Adipocyte (in vitro differentiated cells): ENCODE measurements around the gene KCNV2.

ENCODE experiments used
- DNase-seq: peaks from one replicate; pipeline ENCODE4 v3.0.0-alpha.2; 2015; ENCODE audit warnings: low read depth
- H3K27me3 ChIP-seq: replicated peaks from 2 replicates; pipeline ENCODE4 v1.7.0; 2013; ENCODE audit warnings: mild to moderate bottlenecking, low read length, moderate library complexity; ENCODE audit not compliant: control insufficient read depth, insufficient read depth
- H3K36me3 ChIP-seq: 2 replicates; pipeline ENCODE4 v1.7.0; 2013; ENCODE audit warnings: low read length, mild to moderate bottlenecking, moderate library complexity; ENCODE audit not compliant: control insufficient read depth, insufficient read depth, severe bottlenecking
- H3K4me1 ChIP-seq: 2 replicates; pipeline ENCODE4 v1.7.0; 2013; ENCODE audit warnings: mild to moderate bottlenecking, low read length, moderate library complexity; ENCODE audit not compliant: control insufficient read depth, insufficient read depth
- H3K4me3 ChIP-seq: 2 replicates; pipeline ENCODE4 v1.7.0; 2013; ENCODE audit warnings: mild to moderate bottlenecking, low read length, moderate library complexity
- H3K9ac ChIP-seq: 2 replicates; pipeline ENCODE4 v1.7.0; 2013; ENCODE audit warnings: mild to moderate bottlenecking, low read length, moderate library complexity
- H3K9me3 ChIP-seq: 2 replicates; pipeline ENCODE4 v1.7.0; 2013; ENCODE audit warnings: mild to moderate bottlenecking, low read length, moderate library complexity; ENCODE audit not compliant: control insufficient read depth

The KCNV2 gene

GRCh38 chr9:2717385-2717784, at the start of gene KCNV2:
KCNV2 (plus strand) TSS chr9:2717510; CDS start chr9:2717740, 230 bp downstream.
- Histone ChIP-seq H3K4me3 (no peak within 1 kb of the TSS), H3K4me1 (no peaks in the 10 kb centered on the region), H3K36me3 (no peaks in the 10 kb centered on the region), H3K9ac (no peak within 1 kb of the TSS), H3K27me3 (no peaks in the 10 kb centered on the region), H3K9me3 (peaks cover 5% of the 10 kb centered on the region)
- no peak for DNase-seq

GRCh38 chr9:2673161-2673560, 44.1 kb upstream of the KCNV2 start:
- no peak overlapping the region for H3K9ac ChIP-seq
- H3K27me3 ChIP-seq: no peaks in the 10 kb centered on the region
- H3K9me3 ChIP-seq: no peaks in the 10 kb centered on the region
- no peak overlapping the region for H3K4me3 ChIP-seq
- no peaks in the 10 kb centered on the region for H3K36me3 ChIP-seq
- H3K4me1 ChIP-seq: peaks cover 1% of the 10 kb centered on the region
- no peak for DNase-seq

GRCh38 chr9:2674141-2674824, 43.0 kb upstream of the KCNV2 start:
- no peaks in the 10 kb centered on the region for H3K9me3 ChIP-seq
- peaks cover 7% of the 10 kb centered on the region for H3K4me1 ChIP-seq
- no peak overlapping the region for H3K9ac ChIP-seq
- DNase-seq: peak; percentile 15
- H3K36me3 ChIP-seq: no peaks in the 10 kb centered on the region
- H3K27me3 ChIP-seq: no peaks in the 10 kb centered on the region
- no peak overlapping the region for H3K4me3 ChIP-seq

GRCh38 chr9:2675834-2676233, 41.5 kb upstream of the KCNV2 start:
- no peak for DNase-seq
- H3K9me3 ChIP-seq: no peaks in the 10 kb centered on the region
- H3K4me1 ChIP-seq: peaks cover 7% of the 10 kb centered on the region
- no peak overlapping the region for H3K9ac ChIP-seq
- H3K27me3 ChIP-seq: no peaks in the 10 kb centered on the region
- no peak overlapping the region for H3K4me3 ChIP-seq
- H3K36me3 ChIP-seq: no peaks in the 10 kb centered on the region

DNA sequence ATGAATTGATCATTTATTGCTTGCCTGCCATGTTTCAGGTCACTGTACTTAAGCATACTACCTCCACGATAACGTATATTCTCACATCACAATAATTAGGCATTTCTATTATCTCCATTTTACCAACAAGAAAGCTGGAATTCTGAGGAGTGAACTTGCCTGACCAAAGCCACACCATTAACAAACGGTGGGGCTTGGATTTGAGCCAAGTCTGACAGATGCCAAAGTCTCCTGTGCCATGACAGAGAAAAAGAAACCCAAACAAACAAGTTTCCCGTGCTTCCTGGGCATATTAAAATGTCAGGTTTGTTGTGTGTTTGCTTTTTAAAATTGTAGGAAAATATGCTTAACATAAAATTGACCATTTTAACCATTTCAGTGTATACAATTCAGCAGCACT, 40.8 kb upstream of the KCNV2 start:
- no peak for DNase-seq
- peaks cover 7% of the 10 kb centered on the region for H3K4me1 ChIP-seq
- no peak overlapping the region for H3K4me3 ChIP-seq
- H3K9ac ChIP-seq: no peak overlapping the region
- H3K36me3 ChIP-seq: no peaks in the 10 kb centered on the region
- no peaks in the 10 kb centered on the region for H3K27me3 ChIP-seq
- H3K9me3 ChIP-seq: no peaks in the 10 kb centered on the region

DNA sequence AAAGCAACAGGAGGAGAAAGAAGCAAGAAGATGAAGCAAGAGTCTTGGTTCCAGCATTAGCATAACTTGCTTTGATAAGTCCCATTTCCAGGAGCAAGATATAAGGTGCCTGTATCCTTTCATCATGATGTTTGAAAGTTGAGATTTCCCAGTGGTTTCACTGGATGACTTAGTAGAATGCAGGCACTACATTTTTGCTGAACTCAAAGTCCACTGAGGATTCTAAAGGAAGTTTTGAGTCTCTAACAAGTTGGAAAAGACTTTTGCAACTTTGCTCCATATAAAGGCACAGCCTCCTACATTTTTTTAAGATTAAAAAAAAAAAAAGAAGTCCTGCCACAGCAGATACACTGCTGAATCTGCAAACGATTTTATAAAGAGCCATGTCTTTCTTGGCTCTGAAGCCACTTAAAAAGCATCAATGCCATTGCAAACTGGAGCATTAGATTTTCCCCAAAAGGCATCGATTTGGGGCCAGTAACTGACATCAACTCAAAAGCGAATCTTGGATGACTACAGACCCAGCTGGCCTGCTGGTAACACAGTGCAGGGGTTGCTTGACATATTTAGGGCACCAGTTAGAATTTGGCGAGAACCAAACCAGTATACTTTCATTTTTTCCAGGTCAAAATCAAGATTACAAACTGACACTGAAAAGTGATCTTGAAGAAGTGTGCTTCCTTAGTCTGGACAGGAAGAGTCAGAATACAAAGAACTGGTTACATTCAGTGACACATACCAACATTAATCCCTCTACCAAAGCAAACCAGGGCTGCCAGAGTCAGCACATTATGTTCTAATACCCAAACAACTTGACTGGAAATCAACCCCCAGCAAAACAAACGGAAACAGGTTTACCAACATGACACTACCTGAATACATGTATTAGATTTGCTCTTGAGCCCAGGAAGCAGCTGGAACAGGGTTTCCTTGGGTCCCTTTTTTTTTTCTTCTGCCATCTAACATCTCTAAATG, 39.1 kb upstream of the KCNV2 start:
- DNase-seq: no peak
- H3K9ac ChIP-seq: no peak overlapping the region
- no peaks in the 10 kb centered on the region for H3K27me3 ChIP-seq
- no peaks in the 10 kb centered on the region for H3K9me3 ChIP-seq
- no peaks in the 10 kb centered on the region for H3K36me3 ChIP-seq
- no peak overlapping the region for H3K4me3 ChIP-seq
- peaks cover 7% of the 10 kb centered on the region for H3K4me1 ChIP-seq

DNA sequence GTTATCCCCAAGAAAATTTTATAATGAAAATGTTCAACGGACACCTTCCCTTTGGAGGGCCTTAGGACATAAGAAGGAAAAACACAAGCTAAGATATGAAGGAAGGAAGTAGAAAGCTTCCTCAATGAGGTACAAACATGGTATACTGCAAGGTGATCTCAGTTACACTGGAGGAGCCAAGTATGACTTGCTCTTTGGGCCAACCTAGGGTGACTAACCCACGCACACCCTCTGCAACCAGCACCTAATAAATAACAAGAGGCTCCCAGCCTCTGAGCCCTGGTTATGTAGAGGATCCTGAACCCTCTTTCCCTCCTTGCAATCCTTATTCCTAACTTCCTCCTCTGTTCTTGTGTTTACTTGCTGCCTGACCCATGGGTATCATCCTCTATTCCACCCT, 38.3 kb upstream of the KCNV2 start:
- no peaks in the 10 kb centered on the region for H3K36me3 ChIP-seq
- H3K9me3 ChIP-seq: no peaks in the 10 kb centered on the region
- H3K4me1 ChIP-seq: peaks cover 7% of the 10 kb centered on the region
- H3K9ac ChIP-seq: no peak overlapping the region
- H3K27me3 ChIP-seq: no peaks in the 10 kb centered on the region
- DNase-seq: no peak
- no peak overlapping the region for H3K4me3 ChIP-seq

DNA sequence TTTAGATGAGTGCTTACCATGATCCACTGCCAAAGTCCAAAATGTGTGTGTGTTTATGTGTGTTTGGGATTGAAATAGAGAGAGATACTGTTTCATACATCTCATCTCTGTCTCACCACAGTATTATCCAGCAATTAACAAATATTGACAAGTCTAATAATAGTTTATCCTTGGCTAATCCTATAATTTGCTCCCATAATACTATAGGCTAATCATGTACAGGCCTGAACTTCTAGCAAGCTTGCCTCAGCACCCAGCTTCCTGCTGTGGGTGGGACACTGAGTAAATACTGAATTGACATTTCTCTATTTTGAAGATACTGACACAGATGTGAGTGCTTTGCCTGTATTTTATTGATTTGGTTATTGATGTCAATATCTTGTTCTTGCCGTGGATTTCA, 35.3 kb upstream of the KCNV2 start:
- Histone ChIP-seq H3K4me3 (no peak overlapping the region), H3K4me1 (peaks cover 7% of the 10 kb centered on the region), H3K9me3 (no peaks in the 10 kb centered on the region), H3K27me3 (no peaks in the 10 kb centered on the region), H3K9ac (no peak overlapping the region), H3K36me3 (no peaks in the 10 kb centered on the region)
- DNase-seq: no peak

GRCh38 chr9:2686911-2687310, 30.4 kb upstream of the KCNV2 start:
- no peaks in the 10 kb centered on the region for H3K27me3 ChIP-seq
- no peak overlapping the region for H3K4me3 ChIP-seq
- H3K36me3 ChIP-seq: no peaks in the 10 kb centered on the region
- no peaks in the 10 kb centered on the region for H3K4me1 ChIP-seq
- DNase-seq: no peak
- H3K9ac ChIP-seq: no peak overlapping the region
- H3K9me3 ChIP-seq: no peaks in the 10 kb centered on the region

DNA sequence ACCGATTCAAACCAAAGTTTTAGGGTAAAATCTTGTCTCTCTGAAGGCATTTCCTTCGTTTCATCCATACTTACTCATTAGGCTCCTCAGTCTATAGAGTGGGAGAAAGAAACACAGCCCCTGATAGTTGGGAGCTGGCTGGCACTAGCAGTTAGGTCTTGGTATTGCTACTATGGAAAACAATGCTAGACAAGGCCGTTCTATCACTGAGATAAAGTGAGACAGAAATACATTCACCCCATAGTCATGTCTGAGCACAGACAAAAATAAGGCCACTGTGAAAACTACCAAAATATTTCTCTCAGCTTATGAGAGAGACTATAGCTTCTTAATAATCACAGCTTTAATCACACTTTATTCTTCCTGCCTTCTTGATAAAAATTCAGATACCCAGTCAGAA, 28.7 kb upstream of the KCNV2 start:
- Histone ChIP-seq H3K27me3 (no peaks in the 10 kb centered on the region), H3K36me3 (no peaks in the 10 kb centered on the region), H3K4me3 (no peak overlapping the region), H3K9ac (no peak overlapping the region), H3K9me3 (no peaks in the 10 kb centered on the region), H3K4me1 (no peaks in the 10 kb centered on the region)
- no peak for DNase-seq

- Histone ChIP-seq H3K36me3 (no peaks in the 10 kb centered on the region), H3K9me3 (no peaks in the 10 kb centered on the region), H3K4me1 (no peaks in the 10 kb centered on the region), H3K9ac (no peak overlapping the region), H3K27me3 (no peaks in the 10 kb centered on the region), H3K4me3 (no peak overlapping the region)
- no peak for DNase-seq
These were observed 26.1 kb upstream of the KCNV2 start for GRCh38 chr9:2691212-2691611.
